ENCODE measurements around the gene NFE2L1.

GRCh38 chr17:48071654-48072053 lies 23.5 kb downstream of the NFE2L1 start:
- no peak for TF ChIP-seq CTCF (IDR thresholded peaks at IDR 0.05; ENCODE audit: low read length)
- no peak for TF ChIP-seq EZH2 (optimal IDR thresholded peaks at IDR 0.05; ENCODE audit: low read depth, low read length)
